ENCODE measurements around the gene CTDSPL. TPM values are rescaled to one million over a fixed set of nuclear protein-coding genes. Genes with fewer than 3 reads are reported as not detected.

CTDSPL gene
- total RNA-seq, 2 donors from 2014 or later = 75.0 to 76.7 TPM

DNA sequence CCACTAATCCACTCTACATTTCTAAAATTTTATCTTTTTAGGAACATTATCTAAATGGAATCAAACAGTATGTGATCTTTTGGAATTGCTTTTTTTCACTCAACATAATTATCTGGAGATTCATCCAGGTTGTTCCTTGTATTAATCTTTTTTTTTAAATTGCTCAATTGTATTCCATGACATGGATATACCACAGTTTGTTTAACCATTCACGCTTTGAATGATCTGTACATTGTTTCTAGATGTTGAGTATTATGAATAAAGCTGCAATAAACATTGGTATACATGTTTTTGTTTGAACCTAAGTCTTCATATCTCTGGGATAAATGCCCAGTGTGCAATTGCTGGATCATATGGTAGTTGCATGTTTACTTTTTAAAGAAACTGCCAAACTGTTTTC is 5.5 kb downstream of the CTDSPL start:
- Histone ChIP-seq H3K27ac (no peak overlapping the region), H3K9ac (ENCODE audit: low read depth in 2 of 2, low read length in 2 of 2) (no peak overlapping the region), H3K9me3 (no peaks in the 10 kb centered on the region), H3K4me1 (peaks cover 16% of the 10 kb centered on the region), H3K36me3 (no peaks in the 10 kb centered on the region), H3K4me3 (no peak overlapping the region), H3K27me3 (no peaks in the 10 kb centered on the region)
- intact Hi-C loops (cut with DNase I) = no loop called here
- no peak for DNase-seq
- TF ChIP-seq CTCF (IDR thresholded peaks at IDR 0.05) = no peak

GRCh38 chr3:37871858-37872257 is 10.2 kb downstream of the CTDSPL start:
- no peaks in the 10 kb centered on the region for H3K36me3 ChIP-seq
- no peak for DNase-seq
- H3K9ac ChIP-seq (ENCODE audit: low read depth in 2 of 2, low read length in 2 of 2) = no peak overlapping the region
- H3K4me3 ChIP-seq = no peak overlapping the region
- no peaks in the 10 kb centered on the region for H3K4me1 ChIP-seq
- no peak for TF ChIP-seq CTCF (IDR thresholded peaks at IDR 0.05)
- H3K27ac ChIP-seq = no peak overlapping the region
- intact Hi-C loops (cut with DNase I) = no loop called here
- H3K9me3 ChIP-seq = no peaks in the 10 kb centered on the region
- H3K27me3 ChIP-seq = no peaks in the 10 kb centered on the region

DNA sequence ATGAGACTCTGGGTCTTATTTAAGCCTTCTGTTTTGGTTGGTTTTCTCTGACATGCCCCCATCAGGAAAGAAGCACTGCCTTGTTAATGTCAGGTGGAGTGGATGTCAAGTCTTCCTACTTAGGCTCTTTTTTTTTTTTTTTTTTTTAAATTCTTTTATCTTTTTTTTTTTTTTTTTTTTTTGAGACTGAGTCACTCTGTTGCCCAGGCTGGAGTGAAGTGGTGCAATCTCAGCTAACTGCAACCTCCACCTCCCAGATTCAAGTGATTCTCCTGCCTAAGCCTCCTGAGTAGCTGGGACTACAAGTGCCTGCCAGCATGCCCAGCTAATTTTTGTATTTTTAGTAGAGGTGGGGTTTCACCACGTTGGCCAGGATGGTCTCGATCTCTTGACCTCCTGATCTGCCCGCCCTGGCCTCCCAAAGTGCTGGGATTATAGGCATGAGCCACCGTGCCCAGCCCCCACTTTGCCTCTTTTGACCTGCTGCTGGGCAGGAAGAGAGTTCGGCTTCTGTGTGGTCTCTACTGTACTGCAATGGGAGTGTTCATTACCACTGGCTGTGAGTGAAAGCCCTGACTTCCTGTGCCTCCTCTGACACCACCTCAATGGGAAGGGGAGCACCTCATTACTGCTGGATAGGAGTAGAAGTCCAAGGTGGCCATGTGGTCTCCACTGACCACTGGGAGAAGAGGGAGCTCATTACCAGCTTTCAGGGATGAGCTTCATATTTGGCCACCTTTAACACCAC is 10.9 kb downstream of the CTDSPL start:
- intact Hi-C loops (cut with DNase I) = no loop called here
- no peaks in the 10 kb centered on the region for H3K27me3 ChIP-seq
- no peak for DNase-seq
- no peak overlapping the region for H3K27ac ChIP-seq
- no peaks in the 10 kb centered on the region for H3K36me3 ChIP-seq
- no peak overlapping the region for H3K9ac ChIP-seq (ENCODE audit: low read depth in 2 of 2, low read length in 2 of 2)
- H3K4me1 ChIP-seq = no peaks in the 10 kb centered on the region
- no peak overlapping the region for H3K4me3 ChIP-seq
- no peak for TF ChIP-seq CTCF (IDR thresholded peaks at IDR 0.05)
- H3K9me3 ChIP-seq = no peaks in the 10 kb centered on the region

DNA sequence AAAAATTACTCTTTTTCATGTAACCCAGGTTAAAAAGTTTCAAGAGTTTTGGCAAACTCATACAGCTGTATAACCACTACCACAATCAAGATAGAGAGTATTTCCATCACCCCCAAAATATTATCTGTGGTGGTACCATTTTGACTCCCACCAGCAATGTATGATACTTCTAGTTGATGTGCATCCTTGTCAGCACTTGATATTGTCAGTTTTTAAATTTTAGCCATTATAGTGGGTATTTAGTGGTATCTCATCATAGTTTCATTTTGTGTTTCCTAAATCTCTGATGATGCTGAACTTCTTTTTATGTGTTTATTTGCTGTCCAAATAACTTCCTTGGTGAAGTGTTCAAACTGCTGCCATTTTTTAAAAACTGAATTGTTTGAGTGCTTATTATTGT is 14.6 kb downstream of the CTDSPL start:
- no peak for DNase-seq
- H3K9me3 ChIP-seq = no peaks in the 10 kb centered on the region
- TF ChIP-seq CTCF (IDR thresholded peaks at IDR 0.05) = no peak
- no peak overlapping the region for H3K27ac ChIP-seq
- no peak overlapping the region for H3K4me3 ChIP-seq
- intact Hi-C loops (cut with DNase I) = no loop called here
- no peak overlapping the region for H3K9ac ChIP-seq (ENCODE audit: low read depth in 2 of 2, low read length in 2 of 2)
- H3K27me3 ChIP-seq = no peaks in the 10 kb centered on the region
- H3K4me1 ChIP-seq = no peaks in the 10 kb centered on the region
- no peaks in the 10 kb centered on the region for H3K36me3 ChIP-seq

- H3K4me3 ChIP-seq = no peak overlapping the region
- no peaks in the 10 kb centered on the region for H3K27me3 ChIP-seq
- H3K9me3 ChIP-seq = no peaks in the 10 kb centered on the region
- TF ChIP-seq CTCF (IDR thresholded peaks at IDR 0.05) = no peak
- no peak for DNase-seq
- intact Hi-C loops (cut with DNase I) = no loop called here
- no peaks in the 10 kb centered on the region for H3K4me1 ChIP-seq
- no peak overlapping the region for H3K27ac ChIP-seq
- H3K36me3 ChIP-seq = no peaks in the 10 kb centered on the region
- H3K9ac ChIP-seq (ENCODE audit: low read depth in 2 of 2, low read length in 2 of 2) = no peak overlapping the region
Measured at GRCh38 chr3:37882711-37883110, 21.0 kb downstream of the CTDSPL start.
